Mesendoderm (in vitro differentiated cells): ENCODE measurements around the gene MARCHF10.
A peak's percentile ranks its signal among the peaks of the same experiment; 100 is the strongest.

ENCODE experiments used
- DNase-seq: peaks from one replicate; pipeline ENCODE4 v3.0.0; 2013
- H2AK5ac ChIP-seq: 2 replicates; pipeline ENCODE4 v1.6.1; 2013; ENCODE audit warnings: low read length, inconsistent platforms
- H2BK120ac ChIP-seq: 2 replicates; pipeline ENCODE4 v1.6.1; 2013; ENCODE audit warnings: low read depth, mild to moderate bottlenecking, low read length, moderate library complexity, mixed read lengths
- H2BK15ac ChIP-seq: replicated peaks from 2 replicates; pipeline ENCODE4 v1.6.1; 2013; ENCODE audit warnings: low read depth, mild to moderate bottlenecking, moderate library complexity
- H2BK5ac ChIP-seq: 2 replicates; pipeline ENCODE4 v1.6.1; 2013; ENCODE audit warnings: low read length, inconsistent platforms
- H3K18ac ChIP-seq: 2 replicates; pipeline ENCODE4 v1.6.1; 2013; ENCODE audit warnings: mild to moderate bottlenecking, low read length, mixed read lengths
- H3K23ac ChIP-seq: one replicate; pipeline ENCODE4 v1.6.1; 2013; ENCODE audit warnings: low read length
- H3K27ac ChIP-seq: 2 replicates; pipeline ENCODE4 v1.5.1; 2013; ENCODE audit warnings: low read depth, mild to moderate bottlenecking, inconsistent platforms, low read length, moderate library complexity
- H3K27me3 ChIP-seq: 2 replicates; pipeline ENCODE4 v1.6.1; 2013; ENCODE audit warnings: low read length, control low read depth, mild to moderate bottlenecking, inconsistent platforms; ENCODE audit not compliant: insufficient read depth, poor library complexity
- H3K36me3 ChIP-seq: 2 replicates; pipeline ENCODE4 v1.6.1; 2013; ENCODE audit warnings: low read length, inconsistent platforms; ENCODE audit not compliant: control insufficient read depth, insufficient read depth
- H3K4ac ChIP-seq: one replicate; pipeline ENCODE4 v1.6.1; 2013; ENCODE audit warnings: low read depth, mild to moderate bottlenecking, low read length, moderate library complexity
- H3K4me1 ChIP-seq: 2 replicates; pipeline ENCODE4 v1.6.1; 2013; ENCODE audit warnings: low read depth, low read length, inconsistent platforms; ENCODE audit not compliant: control insufficient read depth
- H3K4me2 ChIP-seq: 2 replicates; pipeline ENCODE4 v1.6.1; 2013; ENCODE audit warnings: low read length
- H3K4me3 ChIP-seq: 2 replicates; pipeline ENCODE4 v1.5.1; 2013; ENCODE audit warnings: mild to moderate bottlenecking, low read length
- H3K56ac ChIP-seq: one replicate; pipeline ENCODE4 v1.6.1; 2013; ENCODE audit warnings: low read length
- H3K79me1 ChIP-seq: 2 replicates; pipeline ENCODE4 v1.6.1; 2013; ENCODE audit warnings: low read length, inconsistent platforms
- H3K79me2 ChIP-seq: 2 replicates; pipeline ENCODE4 v1.6.1; 2013; ENCODE audit warnings: mild to moderate bottlenecking, low read length; ENCODE audit not compliant: control insufficient read depth, insufficient read depth
- H3K9ac ChIP-seq: 2 replicates; pipeline ENCODE4 v1.6.1; 2013; ENCODE audit warnings: low read length, inconsistent platforms
- H4K5ac ChIP-seq: one replicate; pipeline ENCODE4 v1.6.1; 2013; ENCODE audit warnings: low read length
- H4K8ac ChIP-seq: one replicate; pipeline ENCODE4 v1.6.1; 2013; ENCODE audit warnings: low read depth, mild to moderate bottlenecking, control low read depth, low read length, moderate library complexity
- WGBS: extraction: QIAGEN DNeasy Blood & Tissue Kit; methylation state at CpG from one replicate; pipeline ENCODE4 v1.1.7; 2013; ENCODE audit warnings: low lambda C conversion rate, missing lambda C conversion rate; ENCODE audit not compliant: insufficient coverage; ENCODE audit errors: extremely low coverage; 5-methylcytosine and 5-hydroxymethylcytosine counted together

The MARCHF10 gene

DNA sequence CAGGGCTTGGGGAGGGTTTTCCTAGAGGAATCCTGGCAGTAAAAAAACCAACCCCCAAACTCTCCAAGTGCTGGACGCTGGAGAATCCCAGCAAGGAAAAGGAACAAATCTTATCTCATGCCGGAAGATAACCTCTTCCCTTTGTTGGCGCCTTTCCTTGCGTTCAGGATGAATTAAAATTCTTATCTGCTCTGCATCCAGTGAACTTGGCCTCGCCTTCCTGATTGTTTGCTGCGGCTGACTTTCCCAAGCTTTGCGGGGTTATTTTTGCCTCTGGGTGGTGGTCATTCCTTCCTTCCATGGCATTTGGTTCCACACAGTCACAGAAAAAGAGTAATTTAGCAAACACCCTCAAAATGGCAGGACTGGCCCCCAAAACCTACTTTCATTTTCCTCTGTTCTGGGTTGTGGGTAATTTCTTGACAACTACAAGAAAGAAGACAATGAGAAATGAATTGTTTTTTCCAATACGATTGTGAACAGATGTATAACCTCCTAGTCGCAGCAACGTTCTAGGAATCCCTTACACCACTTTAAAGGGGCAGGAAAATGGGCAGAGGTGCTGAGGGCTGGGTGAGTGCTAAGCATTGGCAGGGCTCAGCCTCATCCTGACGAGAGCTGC, 102.8 kb downstream of the MARCHF10 start:
- H3K4me1 ChIP-seq = peaks cover 12% of the 10 kb centered on the region
- H2AK5ac ChIP-seq = peak overlapping the region; percentile 77
- peak overlapping the region; percentile 95 for H3K23ac ChIP-seq
- H3K36me3 ChIP-seq = no peaks in the 10 kb centered on the region
- H2BK5ac ChIP-seq = peak overlapping the region; percentile 96
- no peak overlapping the region for H4K5ac ChIP-seq
- DNase-seq = peak; percentile 86
- H3K27ac ChIP-seq = peak overlapping the region; percentile 69
- H2BK120ac ChIP-seq = no peak overlapping the region
- H2BK15ac ChIP-seq = no peak overlapping the region
- peak overlapping the region; percentile 97 for H3K18ac ChIP-seq
- peak overlapping the region; percentile 92 for H3K4ac ChIP-seq
- H3K27me3 ChIP-seq = no peaks in the 10 kb centered on the region
- H4K8ac ChIP-seq = no peak overlapping the region
- H3K79me2 ChIP-seq = no peaks in the 10 kb centered on the region
- H3K9ac ChIP-seq = peak overlapping the region; percentile 81
- peak overlapping the region; percentile 31 for H3K4me3 ChIP-seq
- no peaks in the 10 kb centered on the region for H3K79me1 ChIP-seq
- peak overlapping the region; percentile 81 for H3K4me2 ChIP-seq
- H3K56ac ChIP-seq = peak overlapping the region; percentile 87
- WGBS = no CpG with 5 or more reads among the region's 11 CpGs

DNA sequence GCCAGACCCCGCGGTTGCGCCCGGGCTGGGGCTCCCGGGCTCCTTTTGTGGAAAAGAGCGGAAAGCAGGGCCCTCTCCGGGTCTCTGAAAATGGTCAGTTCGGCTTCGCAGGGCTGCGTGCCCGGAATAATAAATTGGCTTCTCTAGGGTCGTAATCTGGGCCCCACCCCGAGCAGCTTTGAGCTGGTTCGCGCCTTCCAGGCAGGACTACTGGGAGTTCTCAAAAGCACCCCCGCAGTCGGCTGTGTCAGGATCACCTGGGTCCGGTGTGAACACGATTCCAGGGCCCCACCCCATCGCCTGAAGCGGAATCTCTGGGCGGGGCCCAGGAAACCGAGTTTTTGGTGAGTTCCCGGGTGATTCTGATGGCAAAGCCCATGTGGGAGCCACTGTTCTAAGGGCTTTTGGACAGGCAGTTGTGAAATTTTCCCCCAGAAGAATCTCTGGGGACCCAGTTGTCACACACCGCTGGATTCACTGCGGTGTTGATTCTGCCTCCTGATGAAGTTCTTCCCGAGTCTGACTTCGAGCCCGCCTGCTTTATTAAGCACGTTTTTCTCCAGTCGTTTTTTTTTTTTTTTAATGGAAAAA, 103.6 kb downstream of the MARCHF10 start:
- no peak overlapping the region for H3K23ac ChIP-seq
- H4K5ac ChIP-seq = no peak overlapping the region
- peak overlapping the region; percentile 87 for H3K56ac ChIP-seq
- no CpG with 5 or more reads among the region's 31 CpGs for WGBS
- no peak overlapping the region for H2AK5ac ChIP-seq
- H3K27ac ChIP-seq = peak overlapping the region; percentile 69
- peak overlapping the region; percentile 75 for H2BK120ac ChIP-seq
- no peaks in the 10 kb centered on the region for H3K27me3 ChIP-seq
- H3K4me2 ChIP-seq = peak overlapping the region; percentile 81
- peak; percentile 70 for DNase-seq
- no peaks in the 10 kb centered on the region for H3K79me2 ChIP-seq
- H2BK5ac ChIP-seq = no peak overlapping the region
- H3K4me1 ChIP-seq = peaks cover 12% of the 10 kb centered on the region
- H3K9ac ChIP-seq = peak overlapping the region; percentile 81
- H3K79me1 ChIP-seq = no peaks in the 10 kb centered on the region
- H4K8ac ChIP-seq = peak overlapping the region; percentile 83
- H3K18ac ChIP-seq = peak overlapping the region; percentile 97
- H3K4me3 ChIP-seq = peak overlapping the region; percentile 43
- no peaks in the 10 kb centered on the region for H3K36me3 ChIP-seq
- peak overlapping the region; percentile 11 for H2BK15ac ChIP-seq
- H3K4ac ChIP-seq = peak overlapping the region; percentile 92

DNA sequence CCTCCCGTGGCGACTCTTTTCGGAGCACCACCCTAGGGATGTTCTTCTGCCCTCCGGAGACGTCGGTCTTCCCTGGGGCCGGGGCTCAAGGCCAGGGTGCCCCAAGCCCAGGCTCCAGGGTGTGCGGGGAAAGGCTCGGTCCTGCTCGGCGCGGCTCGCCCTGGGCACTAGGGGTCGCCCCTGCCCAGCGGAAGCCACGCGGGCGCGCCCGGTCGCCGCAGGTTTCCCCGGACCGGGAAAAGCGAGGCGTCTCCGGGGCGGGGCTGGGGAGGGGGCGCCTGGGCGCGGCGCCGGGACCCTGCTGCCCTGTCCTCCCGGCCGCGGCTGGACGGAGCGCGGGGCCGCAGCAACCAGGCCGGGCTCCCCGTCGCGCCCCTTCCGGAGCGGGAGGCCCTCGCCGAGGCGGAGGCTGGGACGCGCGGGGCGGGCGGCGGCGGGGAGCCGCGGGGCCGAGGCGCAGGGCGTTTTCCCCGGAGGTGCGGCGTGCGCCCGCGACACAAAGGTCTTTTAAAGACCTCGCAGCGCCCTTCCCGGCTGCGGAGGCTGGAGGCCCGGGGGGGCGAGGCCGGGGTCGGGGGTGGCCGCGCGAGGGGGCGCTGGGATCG, 104.2 kb downstream of the MARCHF10 start:
- H3K79me1 ChIP-seq = no peaks in the 10 kb centered on the region
- no peaks in the 10 kb centered on the region for H3K27me3 ChIP-seq
- H3K4me2 ChIP-seq = peak overlapping the region; percentile 81
- WGBS = no CpG with 5 or more reads among the region's 80 CpGs
- DNase-seq = peak; percentile 74
- H3K4me3 ChIP-seq = peak overlapping the region; percentile 43
- H3K23ac ChIP-seq = no peak overlapping the region
- H3K79me2 ChIP-seq = no peaks in the 10 kb centered on the region
- peak overlapping the region; percentile 83 for H4K8ac ChIP-seq
- H2AK5ac ChIP-seq = no peak overlapping the region
- H2BK120ac ChIP-seq = peak overlapping the region; percentile 75
- H3K9ac ChIP-seq = peak overlapping the region; percentile 81
- peak overlapping the region; percentile 87 for H3K56ac ChIP-seq
- no peak overlapping the region for H2BK5ac ChIP-seq
- no peaks in the 10 kb centered on the region for H3K36me3 ChIP-seq
- H4K5ac ChIP-seq = no peak overlapping the region
- peak overlapping the region; percentile 11 for H2BK15ac ChIP-seq
- H3K4ac ChIP-seq = peak overlapping the region; percentile 92
- H3K18ac ChIP-seq = peak overlapping the region; percentile 97
- H3K4me1 ChIP-seq = peaks cover 12% of the 10 kb centered on the region
- peak overlapping the region; percentile 69 for H3K27ac ChIP-seq

DNA sequence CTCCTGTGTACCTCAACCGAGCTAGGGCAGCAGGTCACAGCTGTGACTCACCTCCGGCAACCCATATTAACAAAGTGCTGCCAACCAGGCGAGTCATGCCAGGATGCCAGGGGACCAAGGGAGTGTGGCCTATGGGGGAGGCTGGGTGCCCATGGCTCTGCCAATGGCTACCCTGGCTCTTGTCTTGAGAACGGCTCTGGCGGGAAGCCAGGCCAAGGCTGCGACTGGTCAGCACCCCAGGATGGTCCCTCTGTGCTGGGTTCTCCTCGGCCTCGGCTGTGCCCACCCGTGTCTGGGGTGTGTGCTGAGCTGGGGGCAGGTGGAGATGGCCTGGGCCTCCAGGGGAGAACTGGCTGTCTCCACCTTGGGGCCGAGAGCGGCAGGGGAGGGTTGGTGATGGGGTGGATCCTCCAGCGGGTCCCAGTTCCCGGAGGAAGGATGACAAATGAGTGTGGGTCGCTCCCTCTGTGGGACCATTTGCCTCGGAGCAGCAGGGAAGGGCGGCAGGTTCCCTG, 104.8 kb downstream of the MARCHF10 start:
- H2BK15ac ChIP-seq = no peak overlapping the region

DNA sequence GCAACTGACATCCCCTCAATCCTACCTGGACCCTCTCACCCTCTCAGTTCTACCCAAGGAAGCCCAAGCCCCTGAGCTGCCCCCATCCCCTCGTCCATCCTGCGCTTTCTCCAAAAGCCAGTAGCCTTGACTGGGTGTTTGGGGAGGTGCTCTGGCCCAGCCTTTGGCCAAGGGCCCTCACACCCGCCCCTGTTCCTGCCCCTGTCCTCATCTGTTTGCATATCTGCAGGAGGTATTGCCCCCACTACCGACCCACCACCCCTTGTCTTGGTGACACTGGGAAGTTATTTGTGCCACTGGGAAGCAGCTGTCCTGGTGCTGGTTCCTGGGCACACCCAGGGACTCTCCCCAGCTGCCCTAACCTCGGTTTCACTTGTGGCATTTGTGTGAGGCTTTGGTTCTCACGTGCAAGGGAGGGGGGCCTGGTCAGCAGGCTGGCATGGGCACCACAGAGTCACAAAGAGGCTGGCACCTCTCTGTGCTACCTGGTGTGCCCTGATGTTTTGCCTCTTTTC, 105.3 kb downstream of the MARCHF10 start:
- Histone ChIP-seq H4K8ac (no peak overlapping the region), H2BK15ac (no peak overlapping the region), H3K36me3 (no peaks in the 10 kb centered on the region), H3K56ac (no peak overlapping the region), H3K79me1 (no peaks in the 10 kb centered on the region), H3K79me2 (no peaks in the 10 kb centered on the region), H3K4ac (no peak overlapping the region), H2BK120ac (no peak overlapping the region), H3K9ac (no peak overlapping the region), H3K4me1 (peaks cover 12% of the 10 kb centered on the region), H3K4me2 (no peak overlapping the region), H3K18ac (no peak overlapping the region), H3K23ac (no peak overlapping the region), H3K27me3 (no peaks in the 10 kb centered on the region), H3K4me3 (no peak overlapping the region), H2BK5ac (no peak overlapping the region), H4K5ac (no peak overlapping the region), H3K27ac (no peak overlapping the region), H2AK5ac (no peak overlapping the region)
- no peak for DNase-seq
- no CpG with 5 or more reads among the region's 6 CpGs for WGBS

More for the DNA sequence above, 104.8 kb downstream of the MARCHF10 start:
- Histone ChIP-seq H4K5ac (no peak overlapping the region), H2AK5ac (no peak overlapping the region), H3K4ac (no peak overlapping the region), H3K4me1 (peaks cover 12% of the 10 kb centered on the region), H2BK120ac (no peak overlapping the region), H3K56ac (peak overlapping the region; percentile 79), H3K27me3 (no peaks in the 10 kb centered on the region), H3K79me1 (no peaks in the 10 kb centered on the region), H3K23ac (no peak overlapping the region), H3K36me3 (no peaks in the 10 kb centered on the region), H3K9ac (peak overlapping the region; percentile 48), H3K4me2 (peak overlapping the region; percentile 6), H2BK5ac (no peak overlapping the region), H3K79me2 (no peaks in the 10 kb centered on the region), H3K27ac (no peak overlapping the region), H4K8ac (no peak overlapping the region), H3K4me3 (no peak overlapping the region), H3K18ac (no peak overlapping the region)
- no CpG with 5 or more reads among the region's 16 CpGs for WGBS
- no peak for DNase-seq
